Activated naive CD4-positive, alpha-beta T cell treated with anti-CD3 and anti-CD28 coated beads, Interleukin-2, amount 50 U/mL, for 24 hours (primary cell): ENCODE measurements around the gene SRPRB.

Source experiments
- H3K27ac Mint-ChIP-seq: one replicate; pipeline ENCODE4 v1.8.0; 2021; ENCODE audit warnings: mild to moderate bottlenecking, mixed read lengths
- H3K27me3 Mint-ChIP-seq: one replicate; pipeline ENCODE4 v1.8.0; 2021; ENCODE audit warnings: mixed read lengths
- H3K36me3 Mint-ChIP-seq: one replicate; pipeline ENCODE4 v1.8.0; 2021; ENCODE audit warnings: mixed read lengths
- H3K4me1 Mint-ChIP-seq: one replicate; pipeline ENCODE4 v1.8.0; 2021; ENCODE audit warnings: mixed read lengths
- H3K4me3 Mint-ChIP-seq: one replicate; pipeline ENCODE4 v1.8.0; 2021; ENCODE audit warnings: mild to moderate bottlenecking, mixed read lengths
- H3K9me3 Mint-ChIP-seq: one replicate; pipeline ENCODE4 v1.8.0; 2021; ENCODE audit warnings: mixed read lengths

The SRPRB gene

GRCh38 chr3:133804896-133805295 lies 719 bp upstream of the SRPRB start:
- H3K4me3 Mint-ChIP-seq: peak overlapping the region; percentile 97
- H3K9me3 Mint-ChIP-seq: no peaks in the 10 kb centered on the region
- H3K27me3 Mint-ChIP-seq: peaks cover 1% of the 10 kb centered on the region
- peak overlapping the region; percentile 96 for H3K27ac Mint-ChIP-seq
- peaks cover 14% of the 10 kb centered on the region for H3K36me3 Mint-ChIP-seq
- peaks cover 35% of the 10 kb centered on the region for H3K4me1 Mint-ChIP-seq

- Mint-ChIP-seq H3K4me1 (peaks cover 39% of the 10 kb centered on the region), H3K27ac (peak overlapping the region; percentile 96), H3K36me3 (peaks cover 18% of the 10 kb centered on the region), H3K4me3 (peak overlapping the region; percentile 97), H3K9me3 (no peaks in the 10 kb centered on the region), H3K27me3 (no peaks in the 10 kb centered on the region)
Observed at GRCh38 chr3:133805384-133805701, 272 bp upstream of the SRPRB start.

GRCh38 chr3:133812872-133813271 lies 7.3 kb downstream of the SRPRB start:
- peaks cover 33% of the 10 kb centered on the region for H3K36me3 Mint-ChIP-seq
- H3K27me3 Mint-ChIP-seq: no peaks in the 10 kb centered on the region
- no peak overlapping the region for H3K27ac Mint-ChIP-seq
- no peaks in the 10 kb centered on the region for H3K9me3 Mint-ChIP-seq
- H3K4me3 Mint-ChIP-seq: no peak overlapping the region
- peaks cover 47% of the 10 kb centered on the region for H3K4me1 Mint-ChIP-seq

GRCh38 chr3:133815386-133815785 lies 9.8 kb downstream of the SRPRB start:
- H3K9me3 Mint-ChIP-seq: no peaks in the 10 kb centered on the region
- peaks cover 23% of the 10 kb centered on the region for H3K36me3 Mint-ChIP-seq
- H3K27me3 Mint-ChIP-seq: no peaks in the 10 kb centered on the region
- H3K27ac Mint-ChIP-seq: no peak overlapping the region
- no peak overlapping the region for H3K4me3 Mint-ChIP-seq
- H3K4me1 Mint-ChIP-seq: peaks cover 28% of the 10 kb centered on the region

GRCh38 chr3:133820129-133820528 lies 14.5 kb downstream of the SRPRB start:
- Mint-ChIP-seq H3K4me1 (peaks cover 5% of the 10 kb centered on the region), H3K36me3 (peaks cover 25% of the 10 kb centered on the region), H3K4me3 (no peak overlapping the region), H3K9me3 (no peaks in the 10 kb centered on the region), H3K27ac (no peak overlapping the region), H3K27me3 (no peaks in the 10 kb centered on the region)

GRCh38 chr3:133820889-133821675 lies 15.5 kb downstream of the SRPRB start:
- Mint-ChIP-seq H3K9me3 (no peaks in the 10 kb centered on the region), H3K27me3 (no peaks in the 10 kb centered on the region), H3K4me3 (no peak overlapping the region), H3K27ac (no peak overlapping the region), H3K36me3 (peaks cover 27% of the 10 kb centered on the region), H3K4me1 (no peaks in the 10 kb centered on the region)

GRCh38 chr3:133821767-133822638 lies 16.4 kb downstream of the SRPRB start:
- Mint-ChIP-seq H3K27me3 (no peaks in the 10 kb centered on the region), H3K4me1 (no peaks in the 10 kb centered on the region), H3K27ac (peak overlapping the region; percentile 86), H3K9me3 (no peaks in the 10 kb centered on the region), H3K4me3 (no peak overlapping the region), H3K36me3 (peaks cover 29% of the 10 kb centered on the region)

GRCh38 chr3:133824961-133825485 lies 19.4 kb downstream of the SRPRB start:
- H3K9me3 Mint-ChIP-seq: no peaks in the 10 kb centered on the region
- H3K36me3 Mint-ChIP-seq: peaks cover 26% of the 10 kb centered on the region
- H3K27ac Mint-ChIP-seq: no peak overlapping the region
- no peaks in the 10 kb centered on the region for H3K27me3 Mint-ChIP-seq
- H3K4me3 Mint-ChIP-seq: no peak overlapping the region
- no peaks in the 10 kb centered on the region for H3K4me1 Mint-ChIP-seq

- peaks cover 22% of the 10 kb centered on the region for H3K36me3 Mint-ChIP-seq
- H3K27me3 Mint-ChIP-seq: no peaks in the 10 kb centered on the region
- no peak overlapping the region for H3K4me3 Mint-ChIP-seq
- no peak overlapping the region for H3K27ac Mint-ChIP-seq
- H3K9me3 Mint-ChIP-seq: no peaks in the 10 kb centered on the region
- H3K4me1 Mint-ChIP-seq: no peaks in the 10 kb centered on the region
Observed at GRCh38 chr3:133825969-133826727, 20.5 kb downstream of the SRPRB start.

GRCh38 chr3:133827136-133827535 lies 21.5 kb downstream of the SRPRB start:
- no peaks in the 10 kb centered on the region for H3K4me1 Mint-ChIP-seq
- no peaks in the 10 kb centered on the region for H3K27me3 Mint-ChIP-seq
- no peaks in the 10 kb centered on the region for H3K9me3 Mint-ChIP-seq
- no peak overlapping the region for H3K4me3 Mint-ChIP-seq
- H3K27ac Mint-ChIP-seq: no peak overlapping the region
- peaks cover 19% of the 10 kb centered on the region for H3K36me3 Mint-ChIP-seq

GRCh38 chr3:133827684-133828083 lies 22.1 kb downstream of the SRPRB start:
- no peak overlapping the region for H3K27ac Mint-ChIP-seq
- H3K4me1 Mint-ChIP-seq: no peaks in the 10 kb centered on the region

GRCh38 chr3:133828576-133829309 lies 23.1 kb downstream of the SRPRB start:
- no peak overlapping the region for H3K27ac Mint-ChIP-seq
- peaks cover 16% of the 10 kb centered on the region for H3K36me3 Mint-ChIP-seq
- H3K4me3 Mint-ChIP-seq: no peak overlapping the region
- H3K4me1 Mint-ChIP-seq: no peaks in the 10 kb centered on the region
- H3K27me3 Mint-ChIP-seq: no peaks in the 10 kb centered on the region
- H3K9me3 Mint-ChIP-seq: no peaks in the 10 kb centered on the region

More at GRCh38 chr3:133827684-133828083, 22.1 kb downstream of the SRPRB start:
- H3K4me3 Mint-ChIP-seq: no peak overlapping the region
- peaks cover 17% of the 10 kb centered on the region for H3K36me3 Mint-ChIP-seq
- H3K27me3 Mint-ChIP-seq: no peaks in the 10 kb centered on the region
- H3K9me3 Mint-ChIP-seq: no peaks in the 10 kb centered on the region

GRCh38 chr3:133829310-133829707 lies 23.7 kb downstream of the SRPRB start:
- no peak overlapping the region for H3K4me3 Mint-ChIP-seq
- peaks cover 11% of the 10 kb centered on the region for H3K36me3 Mint-ChIP-seq
- no peaks in the 10 kb centered on the region for H3K27me3 Mint-ChIP-seq
- H3K9me3 Mint-ChIP-seq: no peaks in the 10 kb centered on the region
- no peak overlapping the region for H3K27ac Mint-ChIP-seq
- H3K4me1 Mint-ChIP-seq: no peaks in the 10 kb centered on the region

- no peaks in the 10 kb centered on the region for H3K4me1 Mint-ChIP-seq
- H3K36me3 Mint-ChIP-seq: peaks cover 10% of the 10 kb centered on the region
- H3K9me3 Mint-ChIP-seq: no peaks in the 10 kb centered on the region
- H3K4me3 Mint-ChIP-seq: no peak overlapping the region
- H3K27me3 Mint-ChIP-seq: no peaks in the 10 kb centered on the region
- H3K27ac Mint-ChIP-seq: no peak overlapping the region
Observed at GRCh38 chr3:133830071-133830470, 24.5 kb downstream of the SRPRB start.
